NCI-H146 treated with DMSO at 0.1 percent for 48 hours (cell line): ENCODE measurements around the gene DIP2A.

Experiments used
- DNase-seq: peaks from one replicate; lab custom pipeline; 2025; ENCODE audit not compliant: unreplicated experiment; lab: John Stamatoyannopoulos, UW

Gene DIP2A

DNA sequence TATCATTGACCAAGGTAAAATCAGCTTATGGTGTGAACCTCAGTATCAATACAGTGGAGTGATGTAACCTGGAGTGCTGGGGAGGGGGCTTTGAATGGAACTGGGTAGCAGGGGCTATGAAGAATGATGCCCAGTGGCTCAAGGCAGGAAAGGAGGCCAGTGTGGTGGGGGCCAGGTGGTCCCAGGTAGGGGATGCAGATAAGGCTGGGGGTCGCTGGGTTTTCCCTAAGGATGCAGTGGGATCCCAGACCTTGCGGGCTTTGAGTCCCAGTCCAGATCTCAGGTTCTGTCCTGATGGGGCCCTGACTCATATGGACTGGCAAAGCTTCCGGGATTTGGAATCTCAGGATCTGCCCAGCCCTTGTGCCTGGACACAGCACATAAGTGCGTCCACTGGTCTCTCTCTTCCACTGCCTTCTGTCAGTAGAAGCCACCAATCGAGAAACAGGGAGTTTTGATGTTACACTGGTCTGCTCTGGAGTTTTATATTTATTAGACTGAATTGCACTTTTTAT is 94.2 kb downstream of the DIP2A start:
- DNase-seq = no peak

GRCh38 chr21:46553993-46554392 is 95.3 kb downstream of the DIP2A start:
- DNase-seq = no peak

DNA sequence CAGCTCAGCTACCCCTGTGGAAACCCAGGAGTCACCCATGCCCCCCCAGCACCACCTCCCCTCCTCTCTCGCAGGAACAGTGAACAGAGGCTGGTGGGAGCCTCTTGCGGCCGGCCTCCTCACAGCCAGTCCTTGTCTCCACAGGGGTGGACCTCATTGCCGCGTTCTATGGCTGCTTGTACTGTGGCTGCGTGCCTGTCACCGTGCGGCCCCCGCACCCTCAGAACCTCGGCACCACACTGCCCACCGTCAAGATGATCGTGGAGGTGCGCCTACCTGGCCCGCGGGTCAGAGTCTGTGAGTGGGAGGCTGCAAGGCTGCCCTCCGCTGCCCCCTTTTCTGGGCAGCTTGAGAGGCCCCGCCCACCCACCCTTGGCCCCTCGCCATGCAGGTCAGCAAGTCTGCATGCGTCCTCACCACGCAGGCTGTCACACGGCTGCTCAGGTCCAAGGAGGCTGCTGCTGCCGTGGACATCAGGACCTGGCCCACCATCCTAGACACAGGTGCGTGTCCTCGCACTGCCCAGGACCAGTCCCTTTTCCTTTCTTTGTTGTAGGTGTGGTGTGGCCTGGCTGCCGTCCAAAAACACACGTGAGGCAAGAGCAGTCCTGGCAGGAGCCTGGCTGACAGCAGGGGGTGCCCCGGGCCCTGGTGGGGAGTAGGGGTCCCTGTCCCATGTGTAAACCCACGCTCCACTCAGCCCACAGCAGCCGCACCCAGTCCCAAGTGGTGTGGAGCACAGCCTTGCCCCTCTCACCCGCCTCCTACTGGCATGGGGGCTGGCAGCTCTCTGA is 95.9 kb downstream of the DIP2A start:
- no peak for DNase-seq

DNA sequence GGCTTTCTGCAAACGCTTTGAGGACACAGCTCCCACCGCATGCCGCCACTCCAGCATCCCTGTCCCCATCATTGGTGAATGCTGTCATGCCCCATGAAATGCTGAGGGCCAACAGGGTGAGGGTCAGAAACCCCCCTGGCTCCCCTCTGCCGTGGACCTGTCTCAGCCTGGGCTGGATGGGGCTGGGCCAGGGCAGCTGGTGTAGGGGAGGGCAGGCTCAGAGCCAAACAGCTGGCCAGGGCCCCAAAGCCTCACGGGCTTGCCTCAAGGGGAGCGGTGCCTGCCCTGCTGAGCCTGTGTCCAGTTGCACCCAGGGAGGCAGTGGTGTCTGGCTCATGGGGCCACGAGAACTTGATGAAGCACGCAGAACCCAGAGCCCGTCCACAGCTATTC is 96.5 kb downstream of the DIP2A start:
- no peak for DNase-seq

DNA sequence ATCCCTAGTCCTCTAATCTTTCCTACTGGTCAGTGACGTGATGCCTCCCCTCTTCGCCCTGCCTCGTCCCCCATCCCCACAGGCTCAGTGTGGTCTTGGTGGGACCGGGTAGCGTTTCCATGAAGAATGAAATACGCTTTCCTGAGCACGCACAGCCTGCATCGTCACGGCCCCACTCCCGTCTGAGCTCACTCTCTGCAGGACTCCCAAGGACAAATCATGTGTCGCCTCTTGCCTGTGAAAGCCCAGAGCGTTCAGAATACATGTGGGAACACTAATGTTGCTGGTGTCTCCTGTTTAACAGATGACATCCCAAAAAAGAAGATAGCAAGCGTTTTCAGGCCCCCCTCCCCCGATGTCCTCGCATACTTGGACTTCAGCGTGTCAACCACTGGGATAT is 97.0 kb downstream of the DIP2A start:
- DNase-seq = no peak

- no peak for DNase-seq
Observed at GRCh38 chr21:46556802-46557201, 98.1 kb downstream of the DIP2A start.

- no peak for DNase-seq
Observed at GRCh38 chr21:46557469-46557868, 98.8 kb downstream of the DIP2A start.

- no peak for DNase-seq
Observed at GRCh38 chr21:46557919-46558392, 99.3 kb downstream of the DIP2A start.

DNA sequence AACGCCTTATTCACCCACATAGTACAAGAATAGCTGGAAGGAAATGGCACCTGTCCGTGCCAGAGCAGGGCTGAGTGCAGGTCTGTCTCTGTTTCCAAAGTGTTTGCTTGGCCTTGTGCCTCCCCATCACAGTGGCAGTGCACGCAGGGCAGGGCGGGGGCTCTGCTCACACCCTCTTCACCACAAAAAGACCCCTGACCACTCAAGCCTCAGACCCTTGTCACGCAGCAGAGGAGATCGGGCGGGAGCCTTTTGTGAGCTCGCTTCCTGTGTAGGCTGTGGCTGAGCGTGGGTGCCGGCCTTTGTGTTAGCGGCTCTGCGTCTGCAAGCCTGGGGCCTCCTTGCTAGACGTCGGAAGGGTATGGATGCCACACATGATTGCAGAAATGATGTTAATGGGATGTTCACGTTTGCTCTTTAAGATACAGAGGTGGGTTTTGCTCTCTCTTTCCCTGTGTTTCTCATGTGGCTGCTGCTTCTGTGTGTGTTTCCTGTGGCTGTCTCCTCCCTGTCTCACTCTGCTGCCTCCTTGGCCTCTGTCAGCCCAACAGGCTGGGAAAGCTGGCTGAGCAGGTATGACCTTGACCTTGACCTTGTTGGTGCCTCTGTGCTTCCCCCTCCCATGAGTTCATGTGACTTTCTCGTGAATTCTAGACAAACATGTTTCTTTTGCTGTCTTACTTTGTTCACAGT is 100.7 kb downstream of the DIP2A start:
- DNase-seq = no peak

DNA sequence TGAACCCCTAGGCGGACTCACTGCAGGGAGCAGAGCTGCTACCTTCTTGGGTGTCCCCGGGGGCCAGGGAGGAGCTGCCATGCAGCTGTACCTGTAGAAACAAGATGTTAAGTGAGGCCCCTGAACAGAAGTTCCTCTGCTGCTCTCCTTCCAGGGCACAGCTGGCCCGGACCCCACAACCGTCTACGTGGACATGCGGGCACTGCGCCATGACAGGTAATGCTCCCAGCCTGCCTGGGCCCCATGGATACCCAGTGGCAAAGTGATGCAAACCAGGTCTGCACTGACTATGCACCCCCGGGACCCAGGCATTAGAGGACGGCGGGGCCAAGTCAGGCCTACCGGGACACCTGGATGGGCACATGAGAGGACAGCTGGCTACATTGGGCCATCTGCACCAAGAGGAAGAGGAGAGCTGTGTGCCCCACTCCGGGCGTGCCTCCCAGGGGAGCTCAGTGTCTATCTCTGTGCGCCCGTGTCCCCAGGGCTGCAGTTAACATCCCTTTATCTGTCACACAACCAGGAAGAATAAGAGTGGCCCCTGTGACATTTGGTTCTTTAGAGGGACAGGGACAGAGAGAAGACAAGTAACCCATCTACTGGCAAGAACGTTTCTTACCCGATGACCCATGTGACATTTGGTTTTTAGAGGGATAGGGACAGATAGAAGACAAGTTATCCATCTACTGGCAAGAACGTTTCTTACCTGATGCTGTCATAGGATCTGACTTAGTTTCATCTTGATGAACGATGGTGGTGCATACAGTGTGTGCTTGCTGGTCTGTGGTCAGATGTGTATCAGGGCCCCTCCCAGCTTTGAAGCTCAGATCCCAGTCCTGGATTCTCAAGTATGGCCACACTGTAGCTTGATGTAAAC is 102.1 kb downstream of the DIP2A start:
- no peak for DNase-seq

- no peak for DNase-seq
Observed at GRCh38 chr21:46561445-46562090, 102.9 kb downstream of the DIP2A start.

- DNase-seq = no peak
Observed at GRCh38 chr21:46562472-46562871, 103.8 kb downstream of the DIP2A start.

GRCh38 chr21:46562964-46563607 is 104.4 kb downstream of the DIP2A start:
- DNase-seq = no peak

- DNase-seq = no peak
Observed at GRCh38 chr21:46564391-46564790, 105.7 kb downstream of the DIP2A start.

DNA sequence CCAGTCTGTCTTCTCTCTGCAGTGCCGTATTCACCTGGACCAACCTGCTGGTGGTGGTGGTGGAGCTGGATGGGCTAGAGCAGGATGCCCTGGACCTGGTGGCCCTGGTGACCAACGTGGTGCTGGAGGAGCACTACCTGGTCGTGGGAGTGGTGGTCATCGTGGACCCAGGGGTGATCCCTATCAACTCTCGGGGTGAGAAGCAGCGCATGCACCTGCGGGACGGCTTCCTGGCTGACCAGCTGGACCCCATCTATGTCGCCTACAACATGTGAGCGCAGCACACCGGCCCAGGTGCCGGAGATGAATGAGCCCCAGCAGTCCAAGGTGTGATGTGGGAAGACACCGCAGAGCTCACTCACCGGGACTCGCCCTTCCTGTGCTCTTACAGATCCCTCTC is 108.7 kb downstream of the DIP2A start:
- no peak for DNase-seq

- DNase-seq = no peak
Observed at GRCh38 chr21:46568562-46568961, 109.9 kb downstream of the DIP2A start.

GRCh38 chr21:46569081-46569480 is 110.4 kb downstream of the DIP2A start:
- no peak for DNase-seq

GRCh38 chr21:46570119-46570518 is 111.4 kb downstream of the DIP2A start:
- DNase-seq = no peak

DNA sequence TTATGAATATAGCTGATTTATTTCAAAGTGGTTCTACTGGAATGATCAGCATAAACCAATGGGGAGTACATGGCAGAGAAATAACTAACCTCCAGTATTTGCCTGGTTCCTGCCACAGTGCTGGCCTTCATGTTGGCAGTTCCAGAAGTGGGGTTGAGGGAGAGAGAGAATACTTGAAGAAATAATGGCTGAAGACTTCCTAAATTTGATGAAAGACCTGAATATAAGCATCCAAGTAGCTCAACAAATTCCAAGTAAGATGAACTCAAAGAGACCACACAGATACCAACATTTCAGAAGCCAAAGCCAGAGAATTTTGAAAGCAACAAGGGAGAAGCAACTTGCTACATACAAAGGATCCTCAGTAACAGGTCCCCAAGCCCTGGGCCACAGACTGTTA is 111.9 kb downstream of the DIP2A start:
- DNase-seq = no peak

GRCh38 chr21:46572850-46573249 is 114.2 kb downstream of the DIP2A start:
- DNase-seq = no peak
